ENCODE data around the gene PIP5K1B. TPM values are rescaled to one million over a fixed set of nuclear protein-coding genes. Genes with fewer than 3 reads are reported as not detected.

PIP5K1B gene
- total and polyA plus RNA-seq, 2 of the 13 experiments (the other 11 are each of a cell fraction or from before 2014, with no cell fraction given) = 15.8 to 17.5 TPM

GRCh38 chr9:68912561-68912960 is 207.5 kb downstream of the PIP5K1B start (continued):
- TF ChIP-seq ZNF280D (CRISPR knock-in tag; IDR thresholded peaks at IDR 0.05) = no peak
- TF ChIP-seq IKZF1 (IDR thresholded peaks at IDR 0.05) = no peak
- no peak for TF ChIP-seq ZNF441 (CRISPR knock-in tag; IDR thresholded peaks at IDR 0.05; ENCODE audit: borderline replicate concordance)
- TF ChIP-seq ZNF552 (CRISPR knock-in tag; IDR thresholded peaks at IDR 0.05; ENCODE audit: borderline replicate concordance) = no peak
- TF ChIP-seq CEBPZ (IDR thresholded peaks at IDR 0.05; ENCODE audit: low read length) = no peak
- TF ChIP-seq ZNF747 (CRISPR knock-in tag; IDR thresholded peaks at IDR 0.05; ENCODE audit: borderline replicate concordance) = no peak
- no peak for TF ChIP-seq ZNF550 (CRISPR knock-in tag; IDR thresholded peaks at IDR 0.05; ENCODE audit: borderline replicate concordance)
- TF ChIP-seq DNMT1 (CRISPR knock-in tag; IDR thresholded peaks at IDR 0.05) = no peak
- TF ChIP-seq, protein P1, sequence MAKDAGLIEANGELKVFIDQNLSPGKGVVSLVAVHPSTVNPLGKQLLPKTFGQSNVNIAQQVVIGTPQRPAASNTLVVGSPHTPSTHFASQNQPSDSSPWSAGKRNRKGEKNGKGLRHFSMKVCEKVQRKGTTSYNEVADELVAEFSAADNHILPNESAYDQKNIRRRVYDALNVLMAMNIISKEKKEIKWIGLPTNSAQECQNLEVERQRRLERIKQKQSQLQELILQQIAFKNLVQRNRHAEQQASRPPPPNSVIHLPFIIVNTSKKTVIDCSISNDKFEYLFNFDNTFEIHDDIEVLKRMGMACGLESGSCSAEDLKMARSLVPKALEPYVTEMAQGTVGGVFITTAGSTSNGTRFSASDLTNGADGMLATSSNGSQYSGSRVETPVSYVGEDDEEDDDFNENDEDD (CRISPR knock-in tag; IDR thresholded peaks at IDR 0.05; ENCODE audit: borderline replicate concordance) = no peak
- TF ChIP-seq FOXK2 (IDR thresholded peaks at IDR 0.05) = no peak
